Central memory CD8-positive, alpha-beta T cell (primary cell): ENCODE results near the gene TNPO2.

Experiments
- ATAC-seq: fragments of 150-1000 bp; cut with Tn5 transposase; replicated peaks from 2 replicates; pipeline ENCODE4 v1.10.0; 2022; ENCODE audit warnings: mild to moderate bottlenecking, moderate FRiP score, moderate number of reproducible peaks; ENCODE audit not compliant: poor library complexity, severe bottlenecking; ENCODE audit errors: extremely low read depth
- DNase-seq, 2 donors: peaks; one replicate each; pipeline ENCODE4 v3.0.0; 2021; ENCODE audit warnings: low spot score in 2 of 2
- H3K27ac Mint-ChIP-seq: one replicate; pipeline ENCODE4 v1.8.0; 2022; ENCODE audit warnings: low read depth, mild to moderate bottlenecking, moderate library complexity, mixed read lengths
- H3K27me3 Mint-ChIP-seq: one replicate; pipeline ENCODE4 v1.8.0; 2022; ENCODE audit warnings: mixed read lengths
- H3K36me3 Mint-ChIP-seq: one replicate; pipeline ENCODE4 v1.8.0; 2022; ENCODE audit warnings: mild to moderate bottlenecking, moderate library complexity, mixed read lengths; ENCODE audit not compliant: insufficient read depth
- H3K4me1 Mint-ChIP-seq: one replicate; pipeline ENCODE4 v1.8.0; 2022; ENCODE audit warnings: mixed read lengths
- H3K4me3 Mint-ChIP-seq: one replicate; pipeline ENCODE4 v1.8.0; 2022; ENCODE audit warnings: mild to moderate bottlenecking, moderate library complexity, mixed read lengths
- H3K9me3 Mint-ChIP-seq: one replicate; pipeline ENCODE4 v1.8.0; 2022; ENCODE audit warnings: mixed read lengths

Gene TNPO2

DNA sequence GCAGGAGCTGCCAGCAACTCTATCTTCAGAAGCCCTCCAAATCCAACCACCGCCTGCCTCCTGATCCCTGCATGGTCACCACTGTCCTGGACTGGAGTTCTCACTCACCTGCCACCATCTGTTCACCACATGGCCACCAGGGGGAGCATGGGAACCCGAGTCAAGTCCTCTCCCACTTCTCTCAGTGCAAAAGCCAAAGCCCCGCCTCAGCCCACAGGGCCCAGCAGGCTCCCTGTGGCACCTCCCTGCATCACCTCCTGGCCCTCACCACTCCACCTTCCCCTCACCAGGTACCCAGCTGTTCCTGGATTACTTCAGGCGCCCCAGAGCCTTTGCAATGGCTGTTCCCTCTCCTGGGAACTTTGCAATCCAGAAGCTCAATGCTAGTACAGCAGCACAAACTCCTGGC lies 47.3 kb downstream of the TNPO2 start:
- DNase-seq (peak; percentile 69 to 79), ATAC-seq (peak; percentile 31)
- Mint-ChIP-seq H3K4me1 (peaks cover 37% of the 10 kb centered on the region), H3K9me3 (no peaks in the 10 kb centered on the region), H3K27ac (peak overlapping the region; percentile 82), H3K4me3 (no peak overlapping the region), H3K27me3 (no peaks in the 10 kb centered on the region), H3K36me3 (peaks cover 64% of the 10 kb centered on the region)

- DNase-seq (no peak), ATAC-seq (no peak)
- Mint-ChIP-seq H3K36me3 (peaks cover 59% of the 10 kb centered on the region), H3K4me3 (no peak overlapping the region), H3K27me3 (no peaks in the 10 kb centered on the region), H3K9me3 (no peaks in the 10 kb centered on the region), H3K4me1 (peaks cover 32% of the 10 kb centered on the region), H3K27ac (peak overlapping the region; percentile 82)
Observed at GRCh38 chr19:12675940-12676339, 47.8 kb downstream of the TNPO2 start.

GRCh38 chr19:12675399-12675798 lies 48.3 kb downstream of the TNPO2 start:
- H3K36me3 Mint-ChIP-seq, result peaks cover 56% of the 10 kb centered on the region
- no peaks in the 10 kb centered on the region for H3K27me3 Mint-ChIP-seq
- H3K9me3 Mint-ChIP-seq, result no peaks in the 10 kb centered on the region
- peak overlapping the region; percentile 22 for H3K27ac Mint-ChIP-seq
- DNase-seq (no peak), ATAC-seq (no peak)
- H3K4me1 Mint-ChIP-seq, result peaks cover 32% of the 10 kb centered on the region
- no peak overlapping the region for H3K4me3 Mint-ChIP-seq

GRCh38 chr19:12672744-12673143 lies 51.0 kb downstream of the TNPO2 start:
- ATAC-seq (no peak), DNase-seq (no peak)
- no peak overlapping the region for H3K4me3 Mint-ChIP-seq
- H3K36me3 Mint-ChIP-seq, result peaks cover 50% of the 10 kb centered on the region
- no peaks in the 10 kb centered on the region for H3K27me3 Mint-ChIP-seq
- no peak overlapping the region for H3K27ac Mint-ChIP-seq
- no peaks in the 10 kb centered on the region for H3K9me3 Mint-ChIP-seq
- H3K4me1 Mint-ChIP-seq, result peaks cover 40% of the 10 kb centered on the region

DNA sequence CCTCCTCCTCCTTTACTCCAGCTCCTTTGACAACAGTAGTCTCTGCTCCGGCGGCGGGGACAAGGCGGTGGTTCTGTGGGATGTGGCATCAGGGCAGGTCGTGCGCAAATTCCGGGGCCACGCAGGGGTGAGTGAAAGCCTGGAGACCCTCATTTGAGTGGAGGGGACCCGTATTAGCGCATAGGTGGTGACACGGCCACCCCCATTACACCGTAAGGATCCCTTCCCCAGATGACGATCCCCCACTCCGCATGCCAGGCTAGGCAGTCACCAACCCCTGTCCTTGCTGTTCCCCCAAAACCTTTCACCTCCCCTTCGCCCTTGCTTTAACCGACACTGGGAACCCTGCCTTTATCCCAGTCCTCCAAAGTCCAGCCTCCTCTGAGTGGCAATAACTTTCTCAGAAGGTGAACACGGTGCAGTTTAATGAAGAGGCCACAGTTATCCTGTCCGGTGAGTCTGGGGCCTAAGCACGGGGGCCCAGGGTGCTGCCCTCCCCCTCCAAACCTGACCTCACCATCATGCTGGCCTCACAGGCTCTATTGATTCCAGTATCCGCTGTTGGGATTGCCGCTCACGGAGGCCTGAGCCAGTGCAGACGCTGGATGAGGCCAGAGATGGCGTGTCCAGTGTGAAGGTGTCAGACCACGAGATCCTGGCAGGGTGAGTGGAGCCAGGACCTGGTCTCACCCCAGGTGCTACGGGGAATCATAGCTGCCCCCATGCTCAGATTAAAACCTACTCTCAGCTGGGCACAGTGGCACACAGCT lies 53.4 kb downstream of the TNPO2 start:
- H3K4me1 Mint-ChIP-seq, result peaks cover 47% of the 10 kb centered on the region
- H3K4me3 Mint-ChIP-seq, result peak overlapping the region; percentile 96
- DNase-seq (no peak), ATAC-seq (no peak)
- H3K9me3 Mint-ChIP-seq, result no peaks in the 10 kb centered on the region
- peak overlapping the region; percentile 98 for H3K27ac Mint-ChIP-seq
- H3K27me3 Mint-ChIP-seq, result no peaks in the 10 kb centered on the region
- H3K36me3 Mint-ChIP-seq, result peaks cover 35% of the 10 kb centered on the region

DNA sequence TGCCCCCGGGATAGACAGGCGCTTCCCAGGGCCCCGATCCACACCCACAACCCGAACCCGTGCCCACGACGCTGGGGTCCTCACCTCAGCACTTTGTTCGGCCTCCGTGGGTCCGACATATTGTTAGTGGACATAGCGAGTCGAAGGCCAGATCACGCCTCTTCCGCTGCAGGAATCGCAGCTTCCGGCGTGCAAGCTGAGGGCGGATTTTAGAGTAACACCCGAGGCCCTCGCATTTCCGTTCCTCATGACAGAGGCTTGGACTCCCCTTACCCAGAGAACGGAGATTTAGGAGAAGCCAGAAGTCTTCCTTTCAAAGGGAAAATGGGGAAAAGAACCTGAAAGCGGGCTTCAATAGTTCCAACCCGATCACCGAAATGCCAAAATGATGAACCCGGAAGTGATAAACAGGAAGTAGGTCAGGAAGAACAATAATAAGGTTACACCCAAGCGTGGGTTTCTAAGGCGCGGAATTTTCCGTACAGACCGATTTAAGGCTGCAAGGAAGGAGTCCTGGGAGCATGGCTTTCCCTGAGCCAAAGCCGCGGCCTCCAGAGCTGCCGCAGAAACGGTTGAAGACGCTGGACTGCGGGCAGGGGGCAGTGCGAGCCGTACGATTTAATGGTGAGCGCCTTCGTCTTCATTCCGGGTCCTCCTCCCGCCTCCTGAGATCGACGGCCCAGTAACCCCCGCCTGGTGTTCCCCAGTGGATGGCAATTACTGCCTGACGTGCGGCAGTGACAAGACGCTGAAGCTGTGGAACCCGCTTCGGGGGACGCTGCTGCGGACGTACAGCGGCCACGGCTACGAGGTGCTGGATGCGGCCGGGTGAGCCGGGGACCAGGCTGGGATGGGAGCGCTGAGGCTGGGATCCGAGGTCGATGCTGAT lies 54.2 kb downstream of the TNPO2 start:
- H3K27me3 Mint-ChIP-seq, result no peaks in the 10 kb centered on the region
- DNase-seq (peak; percentile 69), ATAC-seq (no peak)
- peak overlapping the region; percentile 98 for H3K27ac Mint-ChIP-seq
- peak overlapping the region; percentile 96 for H3K4me3 Mint-ChIP-seq
- peaks cover 35% of the 10 kb centered on the region for H3K36me3 Mint-ChIP-seq
- peaks cover 53% of the 10 kb centered on the region for H3K4me1 Mint-ChIP-seq
- H3K9me3 Mint-ChIP-seq, result no peaks in the 10 kb centered on the region

DNA sequence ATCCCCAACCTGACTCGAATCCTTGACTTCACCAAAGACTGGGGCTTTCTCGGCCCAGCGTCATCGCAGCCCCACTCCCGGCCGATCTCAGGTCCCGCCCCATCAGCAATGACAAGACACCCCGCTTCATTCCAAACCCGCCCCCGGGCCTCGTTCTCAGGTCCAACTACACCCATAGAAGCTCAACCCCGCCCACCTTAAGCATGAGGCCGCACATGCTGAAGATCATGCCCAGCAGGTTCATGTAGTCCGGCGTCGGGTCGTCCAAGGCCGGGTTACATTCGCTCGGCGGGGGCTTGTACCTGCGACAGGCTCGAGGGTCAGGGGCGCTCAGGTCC lies 54.8 kb downstream of the TNPO2 start:
- peak; percentile 38 for ATAC-seq
- Mint-ChIP-seq H3K27ac (peak overlapping the region; percentile 98), H3K4me3 (peak overlapping the region; percentile 96)

GRCh38 chr19:12668346-12668745 lies 55.4 kb downstream of the TNPO2 start:
- DNase-seq (no peak), ATAC-seq (no peak)
- Mint-ChIP-seq H3K9me3 (no peaks in the 10 kb centered on the region), H3K27me3 (no peaks in the 10 kb centered on the region), H3K4me3 (peak overlapping the region; percentile 96), H3K4me1 (peaks cover 49% of the 10 kb centered on the region), H3K27ac (peak overlapping the region; percentile 98), H3K36me3 (peaks cover 34% of the 10 kb centered on the region)

More for the DNA sequence above, 54.8 kb downstream of the TNPO2 start:
- Mint-ChIP-seq H3K36me3 (peaks cover 31% of the 10 kb centered on the region), H3K27me3 (no peaks in the 10 kb centered on the region), H3K9me3 (no peaks in the 10 kb centered on the region), H3K4me1 (peaks cover 49% of the 10 kb centered on the region)
- peak; percentile 58 to 66 for DNase-seq

- Mint-ChIP-seq H3K36me3 (peaks cover 37% of the 10 kb centered on the region), H3K9me3 (no peaks in the 10 kb centered on the region), H3K4me3 (peak overlapping the region; percentile 96), H3K4me1 (peaks cover 49% of the 10 kb centered on the region), H3K27ac (peak overlapping the region; percentile 98), H3K27me3 (no peaks in the 10 kb centered on the region)
- DNase-seq (no peak), ATAC-seq (no peak)
Observed at GRCh38 chr19:12667731-12668302, 55.9 kb downstream of the TNPO2 start.

DNA sequence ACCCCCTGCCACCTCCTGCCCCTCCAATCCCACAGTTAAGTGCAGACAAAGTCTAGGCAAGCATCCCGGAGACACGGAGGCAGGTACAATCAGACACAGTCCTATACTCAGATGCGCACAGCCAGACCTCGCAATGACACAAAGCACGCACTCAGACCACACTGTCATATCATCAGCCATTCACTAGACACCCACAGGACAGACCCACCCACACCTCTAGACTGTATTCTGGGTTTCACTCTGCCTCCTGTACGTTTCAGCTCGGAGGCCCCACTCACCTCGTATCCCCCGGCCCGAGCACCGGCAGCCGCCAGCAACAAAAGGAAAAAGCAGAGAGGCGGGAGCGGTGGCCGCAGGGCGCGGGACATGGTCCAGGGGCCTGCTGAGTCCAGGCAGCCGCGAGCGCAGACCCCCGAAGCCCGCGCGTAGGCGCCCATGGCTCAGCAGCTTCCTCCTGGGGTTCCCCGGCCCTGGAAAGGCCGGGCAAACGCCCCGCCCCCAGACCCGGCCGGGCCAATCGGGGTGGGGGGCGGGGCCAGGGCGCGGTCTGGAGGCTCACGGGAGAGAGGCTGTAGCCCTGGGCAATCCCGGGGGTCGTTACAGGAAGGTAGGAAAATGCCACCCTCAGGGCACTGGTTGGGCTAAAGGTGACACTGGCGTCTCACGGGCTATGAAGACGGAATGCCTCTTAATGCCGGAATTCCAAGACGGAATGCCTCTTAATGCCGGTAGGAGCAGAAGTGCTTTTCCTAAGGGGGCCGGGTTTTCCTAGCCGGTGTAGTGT lies 57.3 kb downstream of the TNPO2 start, which contains the start of the genes MAN2B1 and WDR83:
MAN2B1 (minus strand) TSS at position 478 of the 784 bp plus-strand sequence; CDS start at position 437, 41 bp downstream.
WDR83 (plus strand) TSS at position 543 of the 784 bp plus-strand sequence. CDS start 2,984 bp downstream, outside the sequence.
- peak within 1 kb of the TSS; percentile 98 for H3K4me3 Mint-ChIP-seq
- DNase-seq (peak; percentile 49 to 60), ATAC-seq (peak; percentile 69)
- H3K4me1 Mint-ChIP-seq, result peaks cover 42% of the 10 kb centered on the region
- H3K27me3 Mint-ChIP-seq, result no peaks in the 10 kb centered on the region
- H3K27ac Mint-ChIP-seq, result peak within 1 kb of the TSS; percentile 95
- H3K36me3 Mint-ChIP-seq, result peaks cover 34% of the 10 kb centered on the region
- no peaks in the 10 kb centered on the region for H3K9me3 Mint-ChIP-seq

DNA sequence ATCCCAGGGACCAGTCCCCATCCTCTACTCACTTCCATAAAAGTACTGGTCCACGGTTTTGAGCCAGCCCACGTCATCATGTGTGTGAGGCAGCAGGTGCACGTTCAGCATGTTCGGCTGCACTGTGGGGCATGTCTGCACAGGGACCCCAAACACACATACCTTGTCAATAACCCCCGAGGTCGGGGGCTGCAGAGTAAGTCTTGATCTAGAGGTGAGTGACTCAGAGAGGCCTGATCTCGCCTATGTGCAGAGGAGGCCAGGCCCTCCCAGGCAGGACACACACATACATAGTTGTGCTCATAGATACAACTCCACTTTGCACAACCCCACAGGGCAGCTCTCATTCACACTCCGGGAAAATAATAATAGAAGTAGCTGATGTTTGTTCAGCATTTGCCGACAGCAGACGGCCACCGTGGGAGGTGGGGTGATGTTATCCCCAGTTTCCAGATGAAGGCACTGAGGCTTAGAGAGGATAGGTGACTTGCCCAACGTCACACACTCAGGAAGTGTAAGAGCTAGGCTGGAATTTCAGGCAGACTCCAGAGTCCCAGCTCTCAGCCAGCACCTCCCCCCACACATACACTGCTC lies 58.0 kb downstream of the TNPO2 start:
- peaks cover 41% of the 10 kb centered on the region for H3K36me3 Mint-ChIP-seq
- H3K9me3 Mint-ChIP-seq, result no peaks in the 10 kb centered on the region
- peak overlapping the region; percentile 98 for H3K4me3 Mint-ChIP-seq
- peak overlapping the region; percentile 95 for H3K27ac Mint-ChIP-seq
- H3K27me3 Mint-ChIP-seq, result no peaks in the 10 kb centered on the region
- DNase-seq, result no peak
- peaks cover 42% of the 10 kb centered on the region for H3K4me1 Mint-ChIP-seq
- peak; percentile 5 for ATAC-seq

- peak overlapping the region; percentile 98 for H3K4me3 Mint-ChIP-seq
- peaks cover 38% of the 10 kb centered on the region for H3K4me1 Mint-ChIP-seq
- H3K9me3 Mint-ChIP-seq, result no peaks in the 10 kb centered on the region
- H3K27ac Mint-ChIP-seq, result peak overlapping the region; percentile 95
- peak; percentile 34 for ATAC-seq
- H3K36me3 Mint-ChIP-seq, result peaks cover 42% of the 10 kb centered on the region
- no peaks in the 10 kb centered on the region for H3K27me3 Mint-ChIP-seq
- no peak for DNase-seq
Observed at GRCh38 chr19:12665281-12665573, 58.5 kb downstream of the TNPO2 start.
